Measurements from ENCODE around the gene HSPA4.

The HSPA4 gene

GRCh38 chr5:133052317-133053175, 733 bp downstream of the HSPA4 start:
- DNase-seq = peak; percentile 60
- H3K79me2 ChIP-seq (ENCODE audit: insufficient read depth, low read length) = peaks cover 74% of the 10 kb centered on the region
- ATAC-seq (ENCODE audit: insufficient read depth, low read depth) = peak; percentile 33; the same call in 2 of the 3 replicates

GRCh38 chr5:133053448-133053847, 1.6 kb downstream of the HSPA4 start:
- H4K20me1 ChIP-seq (ENCODE audit: insufficient read depth, low read length) = peaks cover 56% of the 10 kb centered on the region
- TF ChIP-seq CTCF (IDR thresholded peaks at IDR 0.05; ENCODE audit: borderline replicate concordance, extremely low read depth, low read length, poor library complexity, severe bottlenecking) (no peak), EZH2 (IDR thresholded peaks at IDR 0.05; ENCODE audit: borderline replicate concordance, low read depth, low read length, severe bottlenecking) (no peak)
- no peak for DNase-seq
- H2AFZ ChIP-seq (ENCODE audit: low read depth, low read length) = no peak overlapping the region
- H3K4me3 ChIP-seq (ENCODE audit: low read depth in 1 of 2, low read length in 2 of 2) = peak overlapping the region; percentile 78 to 85; a peak in 3 of 4 replicates
- peak overlapping the region; percentile 91 for H3K9ac ChIP-seq (ENCODE audit: low read depth, low read length)
- no peaks in the 10 kb centered on the region for H3K27me3 ChIP-seq (ENCODE audit: insufficient read depth, low read length, poor library complexity)
- H3K27ac ChIP-seq (ENCODE audit: low read length) = no peak overlapping the region; the same call in 1 of the 2 replicates
- H3K79me2 ChIP-seq (ENCODE audit: insufficient read depth, low read length) = peaks cover 83% of the 10 kb centered on the region
- no peak for ATAC-seq (ENCODE audit: insufficient read depth, low read depth)
- peak overlapping the region; percentile 86 for H3K4me2 ChIP-seq (ENCODE audit: insufficient read depth, low read length)
- peaks cover 11% of the 10 kb centered on the region; the same call in 1 of the 2 replicates for H3K36me3 ChIP-seq (ENCODE audit: insufficient read depth, low read length)
- no peaks in the 10 kb centered on the region for H3K9me3 ChIP-seq (ENCODE audit: insufficient read depth, low read length, severe bottlenecking)
- H3K4me1 ChIP-seq (ENCODE audit: insufficient read depth, low read length) = peaks cover 51% of the 10 kb centered on the region

More at GRCh38 chr5:133052317-133053175, 733 bp downstream of the HSPA4 start:
- Histone ChIP-seq H3K9me3 (ENCODE audit: insufficient read depth, low read length, severe bottlenecking) (no peaks in the 10 kb centered on the region), H3K4me3 (ENCODE audit: low read depth in 1 of 2, low read length in 2 of 2) (peak overlapping the region; percentile 78 to 85), H3K27me3 (ENCODE audit: insufficient read depth, low read length, poor library complexity) (no peaks in the 10 kb centered on the region), H3K36me3 (ENCODE audit: insufficient read depth, low read length) (peaks cover 11% of the 10 kb centered on the region; the same call in 1 of the 2 replicates), H2AFZ (ENCODE audit: low read depth, low read length) (peak overlapping the region; percentile 85), H3K9ac (ENCODE audit: low read depth, low read length) (peak overlapping the region; percentile 91), H3K27ac (ENCODE audit: low read length) (peak overlapping the region; percentile 91), H4K20me1 (ENCODE audit: insufficient read depth, low read length) (peaks cover 47% of the 10 kb centered on the region), H3K4me1 (ENCODE audit: insufficient read depth, low read length) (peaks cover 46% of the 10 kb centered on the region), H3K4me2 (ENCODE audit: insufficient read depth, low read length) (peak overlapping the region; percentile 86)
- TF ChIP-seq CTCF (IDR thresholded peaks at IDR 0.05; ENCODE audit: borderline replicate concordance, extremely low read depth, low read length, poor library complexity, severe bottlenecking) (no peak), EZH2 (IDR thresholded peaks at IDR 0.05; ENCODE audit: borderline replicate concordance, low read depth, low read length, severe bottlenecking) (no peak)

- DNase-seq (no peak), ATAC-seq (ENCODE audit: insufficient read depth, low read depth) (no peak)
- Histone ChIP-seq H3K9me3 (ENCODE audit: insufficient read depth, low read length, severe bottlenecking) (no peaks in the 10 kb centered on the region), H3K27me3 (ENCODE audit: insufficient read depth, low read length, poor library complexity) (no peaks in the 10 kb centered on the region), H3K4me1 (ENCODE audit: insufficient read depth, low read length) (peaks cover 51% of the 10 kb centered on the region), H3K79me2 (ENCODE audit: insufficient read depth, low read length) (peaks cover 93% of the 10 kb centered on the region), H3K36me3 (ENCODE audit: insufficient read depth, low read length) (peaks cover 11% of the 10 kb centered on the region; the same call in 1 of the 2 replicates), H3K4me3 (ENCODE audit: low read depth in 1 of 2, low read length in 2 of 2) (no peak overlapping the region; a peak in 1 of 4 replicates), H3K27ac (ENCODE audit: low read length) (no peak overlapping the region), H4K20me1 (ENCODE audit: insufficient read depth, low read length) (peaks cover 67% of the 10 kb centered on the region), H3K9ac (ENCODE audit: low read depth, low read length) (no peak overlapping the region), H3K4me2 (ENCODE audit: insufficient read depth, low read length) (peak overlapping the region; percentile 86), H2AFZ (ENCODE audit: low read depth, low read length) (no peak overlapping the region)
- TF ChIP-seq CTCF (IDR thresholded peaks at IDR 0.05; ENCODE audit: borderline replicate concordance, extremely low read depth, low read length, poor library complexity, severe bottlenecking) (no peak), EZH2 (IDR thresholded peaks at IDR 0.05; ENCODE audit: borderline replicate concordance, low read depth, low read length, severe bottlenecking) (no peak)
These were observed 3.1 kb downstream of the HSPA4 start for GRCh38 chr5:133054697-133055471.
